ENCODE results near the gene SLC8A3.

The SLC8A3 gene

DNA sequence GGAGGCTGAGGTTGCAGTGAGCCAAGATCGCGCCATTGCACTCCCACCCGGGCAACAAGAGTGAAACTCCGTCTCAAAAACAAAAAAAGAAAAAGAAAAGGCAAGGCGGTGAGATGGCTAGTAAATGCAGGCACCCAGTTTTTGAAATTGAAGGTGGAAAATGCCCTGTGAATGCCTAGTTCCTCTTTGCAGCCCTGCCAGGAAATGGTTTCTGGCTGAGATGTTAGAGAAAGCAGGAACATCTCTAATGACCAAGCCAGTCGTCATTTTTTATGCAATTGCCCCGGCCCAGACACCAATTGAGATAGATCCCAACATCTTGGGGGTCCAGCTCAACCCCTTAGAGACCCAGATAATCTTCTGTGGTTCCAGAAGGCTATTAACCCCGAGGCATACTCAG, 17.0 kb downstream of the SLC8A3 start:
- DNase-seq = no peak

DNA sequence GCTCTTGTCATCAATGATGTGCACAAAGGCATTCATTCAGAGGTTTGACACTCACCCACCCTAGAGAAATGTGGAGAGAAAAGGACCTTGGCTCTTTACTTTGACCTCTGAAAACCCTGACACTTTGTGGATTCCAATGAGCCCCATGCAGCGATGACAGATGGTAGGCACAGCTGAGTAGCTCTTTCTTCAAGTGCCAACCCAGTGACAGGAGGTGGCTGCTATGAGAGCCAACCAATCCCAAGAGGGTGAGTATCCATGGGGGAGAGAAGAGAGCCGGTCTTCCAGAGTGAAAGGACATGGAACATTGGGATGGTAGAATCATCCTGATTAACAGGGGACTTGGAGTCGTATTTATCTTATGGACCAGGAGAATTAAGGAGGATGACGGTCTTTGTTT, 17.8 kb downstream of the SLC8A3 start:
- DNase-seq = no peak

DNA sequence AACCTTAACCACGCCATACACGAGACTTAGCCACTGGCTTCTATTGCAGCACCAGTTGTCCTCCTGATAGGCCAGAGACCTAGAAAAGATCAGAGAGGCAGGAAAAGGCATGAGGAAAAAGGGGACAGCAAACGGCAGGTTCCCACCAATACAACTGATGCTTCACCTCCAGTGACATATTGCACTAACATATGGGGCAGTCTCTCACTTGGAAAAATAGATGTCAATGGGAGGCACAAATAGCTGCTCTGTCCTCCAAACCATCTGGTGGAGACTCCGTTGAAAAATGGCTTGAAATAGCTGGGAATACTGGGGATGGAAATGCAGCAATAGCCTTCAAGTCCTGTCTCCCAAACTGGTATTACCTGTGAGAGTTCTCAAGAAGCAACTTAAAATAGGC, 20.3 kb downstream of the SLC8A3 start:
- DNase-seq = no peak

DNA sequence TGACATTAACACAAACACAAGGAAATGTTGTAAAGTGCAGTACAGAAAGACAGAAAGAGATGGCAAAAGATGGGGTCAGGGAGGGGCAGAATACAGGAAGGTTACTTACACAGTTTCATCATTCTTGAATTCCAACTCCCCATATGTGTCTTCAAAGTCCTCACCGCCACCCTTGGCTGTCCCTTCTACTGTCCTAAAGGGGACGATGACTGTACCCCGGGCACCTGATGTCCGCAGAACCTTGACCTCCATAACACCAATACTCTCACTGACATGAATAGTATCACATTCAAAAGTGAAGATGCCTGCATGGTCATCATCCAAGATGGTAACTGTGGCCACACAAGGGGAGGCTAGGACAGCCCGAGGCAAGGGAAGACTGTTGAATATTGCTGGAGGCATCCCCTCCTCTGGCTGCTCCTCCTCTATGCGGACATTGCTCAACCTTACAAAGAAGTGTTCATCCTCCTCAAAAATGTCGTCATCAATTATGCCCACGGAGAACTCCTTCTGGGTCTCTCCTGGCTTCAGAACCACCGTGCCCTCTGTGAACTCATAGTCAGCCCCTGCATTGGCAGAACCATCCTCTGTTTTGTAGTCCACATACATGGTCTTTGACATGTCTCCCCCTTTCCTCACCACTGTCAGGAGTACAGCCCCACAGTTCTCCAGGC, 22.1 kb downstream of the SLC8A3 start:
- no peak for DNase-seq

DNA sequence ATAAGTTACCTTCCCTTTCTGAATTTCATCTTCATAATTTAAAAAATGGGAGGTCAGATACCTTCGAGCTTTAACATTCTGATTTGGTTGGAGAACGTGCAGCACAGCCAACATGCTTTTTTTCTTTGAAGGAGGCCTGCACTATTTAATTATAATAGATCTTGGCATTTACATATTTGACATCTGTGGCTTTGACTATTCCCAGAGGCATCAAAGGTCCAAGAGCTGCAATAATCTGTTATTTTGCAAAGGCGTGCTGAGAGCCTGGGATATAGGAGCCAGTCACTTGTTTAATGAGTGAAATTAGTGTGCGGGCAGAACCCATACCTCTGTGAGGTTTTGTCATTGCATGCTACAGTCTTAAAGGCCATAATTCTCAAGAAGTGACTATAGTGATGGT, 26.4 kb downstream of the SLC8A3 start:
- no peak for DNase-seq

DNA sequence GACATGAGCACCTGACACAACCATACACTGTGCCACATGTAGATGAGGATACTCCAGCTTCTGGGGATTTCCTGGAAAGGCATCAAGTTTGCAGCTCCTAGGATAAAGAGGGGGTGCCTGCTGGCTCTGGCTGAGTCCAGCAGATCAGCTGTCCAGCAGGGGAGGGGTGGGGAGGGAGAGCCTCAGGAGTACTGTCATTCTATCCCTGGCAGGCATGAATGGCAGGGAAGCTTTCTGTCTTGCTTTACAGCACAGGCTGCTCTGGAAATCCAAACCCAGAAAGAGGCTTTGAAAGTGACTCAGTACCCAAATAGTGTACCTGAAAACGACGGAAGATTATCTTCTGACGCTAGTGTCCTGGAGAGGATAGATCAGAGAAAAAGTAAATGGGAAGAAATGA, 32.2 kb downstream of the SLC8A3 start:
- DNase-seq = no peak

DNA sequence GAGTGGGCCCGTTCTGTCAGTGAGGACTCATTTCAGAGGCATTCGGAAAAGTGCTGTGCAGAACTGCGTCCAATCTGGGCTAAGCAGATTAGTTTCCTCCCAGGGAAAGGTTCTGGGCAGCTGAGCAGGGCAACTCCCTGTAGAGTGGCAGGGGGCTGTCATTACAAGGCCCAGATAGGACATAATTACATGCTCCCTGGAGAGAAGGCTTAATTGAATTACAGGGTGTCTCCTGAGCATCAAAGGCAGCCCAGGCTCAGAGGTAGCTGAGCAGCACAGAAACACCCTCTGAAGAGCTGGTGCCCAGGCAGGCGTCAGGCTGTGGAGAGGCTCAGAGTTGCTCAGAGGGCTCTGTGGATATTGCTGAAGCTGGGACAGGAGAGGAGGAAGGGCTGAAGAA, 36.0 kb downstream of the SLC8A3 start:
- no peak for DNase-seq

DNA sequence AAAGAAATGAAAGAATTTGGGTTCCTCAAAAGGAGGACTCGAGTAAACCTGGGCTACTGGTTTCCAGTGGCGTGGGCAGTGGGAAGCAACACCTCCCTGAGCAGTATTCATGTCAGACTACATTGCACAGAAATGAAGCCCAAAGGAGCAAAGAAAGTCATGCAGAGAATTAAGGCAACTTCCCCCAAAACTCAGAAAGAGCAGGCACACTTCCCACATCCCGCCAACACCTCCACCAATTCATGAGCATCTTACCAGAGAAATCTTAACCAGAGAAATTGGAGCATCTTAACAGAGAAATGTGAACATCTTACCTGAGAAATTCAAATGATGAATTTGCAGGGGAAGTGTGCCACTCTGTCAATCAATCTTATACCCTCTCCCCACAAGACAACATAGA, 36.7 kb downstream of the SLC8A3 start:
- DNase-seq = no peak

DNA sequence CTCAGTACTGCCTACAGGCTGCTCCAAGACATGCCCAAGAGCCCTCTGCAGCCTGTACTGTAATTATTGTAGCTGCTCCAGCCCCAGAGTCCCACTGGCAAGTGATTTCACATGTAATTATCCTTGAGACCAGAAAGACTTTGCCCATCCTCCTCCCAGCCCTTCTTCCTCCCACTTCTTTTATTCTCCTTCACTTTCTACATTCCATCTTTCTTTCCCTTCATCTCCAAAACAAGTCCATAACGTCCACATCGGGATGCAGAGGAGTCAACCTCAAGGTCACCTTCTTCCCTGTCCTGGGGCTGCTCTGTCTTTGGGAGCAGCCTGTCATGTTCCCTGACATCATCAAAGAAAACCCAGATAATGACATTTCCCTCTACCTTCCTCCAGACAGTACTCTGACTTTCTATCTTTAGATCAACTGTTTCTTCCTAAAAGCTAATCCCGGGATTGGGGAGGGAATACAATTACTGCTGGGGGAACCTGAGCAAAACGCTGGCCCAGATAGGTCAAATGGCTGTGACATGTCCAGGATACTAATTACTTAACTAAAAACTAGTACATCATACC, 39.1 kb downstream of the SLC8A3 start:
- DNase-seq = no peak

DNA sequence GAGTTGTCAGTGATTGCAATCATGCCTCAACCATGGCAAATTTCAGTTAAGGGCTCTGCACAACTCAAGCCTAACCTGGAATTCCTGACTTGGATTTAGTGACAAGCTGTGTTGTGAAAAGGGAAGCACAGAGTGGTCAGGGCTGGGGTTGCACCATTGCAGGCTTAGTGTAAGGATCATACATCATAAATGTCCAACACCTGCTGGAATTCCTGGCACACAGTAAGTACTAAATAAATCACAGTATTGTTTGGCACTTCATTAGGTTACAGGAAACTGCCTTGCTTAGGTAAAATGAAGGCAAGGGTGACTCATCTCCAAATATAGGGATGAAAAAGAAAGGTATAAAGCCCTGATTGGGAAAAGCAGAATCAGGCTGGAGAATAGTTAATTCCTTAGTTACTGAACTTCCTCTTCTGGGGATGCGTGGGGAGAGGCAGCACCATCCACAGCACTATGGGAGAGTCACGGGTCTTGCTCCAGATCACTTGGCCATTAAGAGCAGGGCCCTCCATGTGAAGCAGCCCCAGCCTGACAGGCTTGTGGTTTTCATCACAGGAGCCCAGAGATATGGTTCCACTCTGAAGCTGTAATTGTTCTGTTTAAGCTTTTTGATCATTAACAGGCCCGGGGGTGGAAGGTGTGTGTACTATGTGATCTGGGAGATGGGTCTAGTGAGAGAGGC, 39.7 kb downstream of the SLC8A3 start:
- no peak for DNase-seq

DNA sequence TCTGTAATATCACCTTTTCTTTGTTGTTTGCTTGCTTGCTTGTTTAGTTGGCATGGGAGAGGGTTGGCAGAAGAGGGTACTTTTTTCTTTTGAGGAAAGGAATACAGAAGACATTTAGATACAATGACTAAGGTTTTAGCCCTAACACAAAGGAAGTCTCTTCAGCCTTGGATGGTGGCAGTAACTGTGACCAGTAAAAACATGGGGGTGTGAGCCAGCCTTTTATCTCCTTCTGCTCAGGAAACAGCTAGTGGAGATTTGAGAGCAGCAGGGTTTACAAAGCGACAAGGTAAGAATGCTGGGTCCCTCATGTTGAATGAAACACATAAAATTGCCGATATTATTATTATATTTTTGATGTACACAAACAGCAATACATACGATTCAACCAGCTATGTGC, 40.4 kb downstream of the SLC8A3 start:
- no peak for DNase-seq

DNA sequence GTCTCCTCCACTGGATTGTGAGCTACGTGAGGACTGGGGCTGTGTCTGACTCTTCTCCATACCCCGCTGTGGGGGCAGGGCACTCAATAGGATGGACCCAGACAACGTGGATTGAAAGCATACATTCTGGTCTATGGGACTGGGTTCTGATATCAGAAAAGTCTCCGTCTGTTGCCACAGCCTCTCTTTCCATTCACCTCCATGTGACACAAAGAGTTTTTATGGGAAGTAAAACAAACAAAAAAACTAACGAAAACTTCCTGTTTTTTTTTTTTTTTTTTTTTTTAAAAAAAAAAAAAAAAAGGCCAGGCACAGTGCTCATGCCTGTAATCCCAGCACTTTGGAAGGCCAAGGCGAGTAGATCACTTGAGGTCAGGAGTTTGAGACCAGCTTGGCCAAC, 44.7 kb downstream of the SLC8A3 start:
- no peak for DNase-seq

DNA sequence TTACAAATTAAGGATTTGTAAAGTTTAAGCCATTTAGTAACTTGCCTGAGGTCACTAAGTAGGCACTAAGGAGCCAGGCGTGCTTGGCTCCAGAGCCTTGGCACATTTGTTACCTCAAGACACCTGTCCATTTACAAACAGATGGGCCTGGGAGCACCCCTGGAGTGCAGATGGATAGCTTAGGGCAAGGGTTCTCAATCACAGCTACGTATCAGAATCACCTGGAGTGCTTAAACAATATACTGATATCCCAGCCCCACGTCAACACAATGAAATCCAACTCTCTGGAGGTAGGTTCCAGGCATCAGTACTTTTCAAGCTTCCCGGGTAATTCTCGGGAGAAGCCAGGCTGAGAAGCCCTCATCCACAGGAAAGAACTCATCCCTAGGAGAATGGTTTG, 45.4 kb downstream of the SLC8A3 start:
- no peak for DNase-seq

DNA sequence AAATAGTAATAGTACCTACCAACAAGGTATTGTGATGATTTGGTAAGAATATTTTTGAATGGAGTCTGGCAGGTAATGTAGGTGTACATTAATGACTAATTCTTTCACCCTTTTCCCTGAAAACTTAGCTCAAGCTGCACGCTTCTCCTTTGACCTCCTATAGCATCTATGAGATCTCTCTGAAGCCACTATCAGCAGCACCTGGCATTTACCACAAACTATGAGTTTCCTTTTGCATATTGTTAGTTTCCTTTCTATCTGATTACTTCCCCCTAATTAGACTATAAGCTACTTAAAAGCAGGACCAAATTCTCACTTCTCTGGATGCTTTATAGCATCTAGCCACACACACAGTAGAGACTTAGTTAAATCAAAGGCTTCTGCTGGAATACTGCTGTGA, 48.1 kb downstream of the SLC8A3 start:
- no peak for DNase-seq

DNA sequence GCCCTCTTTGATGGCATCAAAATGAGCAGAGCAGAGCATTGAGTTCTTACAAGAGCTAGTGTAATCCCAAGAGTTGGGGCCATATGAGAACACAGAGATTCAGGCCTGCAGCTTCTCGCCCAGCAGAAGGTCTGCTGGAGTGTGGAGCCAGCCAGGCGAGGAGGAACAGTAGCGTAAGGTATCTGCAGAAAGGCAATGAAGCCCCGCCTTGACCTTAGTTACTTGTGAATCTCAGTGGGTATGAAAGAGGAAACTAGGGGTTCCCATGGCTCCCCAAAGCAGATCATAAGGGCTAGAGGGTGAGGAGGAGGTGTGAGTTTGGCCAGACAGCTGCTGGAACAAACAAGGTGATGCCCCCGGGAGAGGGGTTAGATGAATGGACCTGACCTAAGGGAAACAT, 49.4 kb downstream of the SLC8A3 start:
- no peak for DNase-seq

DNA sequence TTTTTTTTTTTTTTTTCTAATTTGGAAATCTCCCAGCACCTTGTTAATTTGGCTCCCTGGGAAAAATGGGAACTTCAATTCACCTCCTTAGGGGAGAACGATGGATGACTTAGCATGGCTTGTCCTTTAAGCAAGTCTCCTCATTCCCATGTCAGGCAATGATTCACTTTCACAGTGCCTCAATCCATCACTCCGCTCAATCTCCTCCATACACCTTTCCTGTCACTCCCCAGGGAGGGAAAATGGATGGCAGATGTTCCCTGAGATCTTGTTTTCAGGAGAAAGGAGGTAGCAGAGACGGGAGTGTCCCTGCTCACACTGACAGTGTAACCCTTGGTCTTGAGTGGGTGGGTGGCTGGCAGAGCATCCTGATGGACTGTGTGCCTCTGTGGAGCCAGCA, 51.0 kb downstream of the SLC8A3 start:
- no peak for DNase-seq

DNA sequence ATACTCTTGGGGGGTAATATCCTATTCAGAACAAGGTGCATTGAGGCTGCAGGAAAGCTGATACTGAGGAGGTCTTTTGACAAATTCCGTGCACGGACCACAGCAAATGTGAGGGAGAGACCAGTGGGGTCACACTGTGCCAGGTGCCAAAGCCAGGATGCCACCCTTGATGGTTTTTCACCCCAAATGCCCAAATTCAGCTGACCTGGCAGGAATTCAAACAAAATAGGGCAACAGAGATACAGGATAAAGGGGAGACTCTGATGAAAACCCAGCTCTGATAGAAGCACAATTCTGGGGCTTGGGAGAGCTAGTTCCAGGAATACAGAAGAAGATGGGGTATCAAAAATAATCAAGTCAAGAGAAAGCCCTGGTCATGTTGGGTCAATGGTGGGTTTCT, 55.3 kb downstream of the SLC8A3 start:
- no peak for DNase-seq

DNA sequence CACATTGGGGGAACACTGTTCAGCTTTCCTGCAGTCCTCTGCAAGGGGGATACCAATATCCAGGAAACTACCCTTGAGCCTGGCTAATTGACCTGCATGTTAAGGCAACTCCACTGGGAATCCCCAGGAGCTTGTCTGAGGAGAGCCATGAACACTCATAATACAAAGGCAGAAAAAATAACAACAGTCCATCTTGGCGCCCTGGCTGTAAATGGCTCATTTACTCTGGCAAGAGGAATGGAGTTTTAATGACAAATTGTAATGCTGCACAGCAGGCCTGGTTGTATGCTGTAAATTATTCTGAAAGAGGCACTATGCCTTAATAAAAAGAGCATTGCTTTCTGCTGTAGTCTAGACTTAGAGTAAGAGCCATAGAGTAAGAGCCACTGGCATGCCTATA, 58.3 kb downstream of the SLC8A3 start:
- no peak for DNase-seq

DNA sequence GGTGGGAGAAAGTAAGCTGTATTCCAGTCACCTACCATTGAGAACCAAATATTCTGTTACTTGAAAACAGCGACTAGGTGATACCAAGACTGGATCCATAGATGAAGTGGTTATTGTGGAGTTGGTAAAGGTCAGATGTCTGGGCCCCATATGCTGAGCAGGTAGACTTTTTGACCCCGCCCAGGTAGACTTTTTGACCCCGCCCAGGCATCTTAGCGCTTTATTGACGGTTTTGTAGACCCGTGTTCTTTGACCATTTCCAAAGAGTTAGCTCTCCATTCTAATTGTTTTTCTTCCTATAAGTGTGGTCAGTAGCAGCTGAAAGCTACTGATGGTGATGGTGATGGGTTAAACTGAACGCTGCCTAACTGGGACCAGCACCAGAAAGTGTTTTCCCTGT, 61.6 kb downstream of the SLC8A3 start:
- DNase-seq = no peak

DNA sequence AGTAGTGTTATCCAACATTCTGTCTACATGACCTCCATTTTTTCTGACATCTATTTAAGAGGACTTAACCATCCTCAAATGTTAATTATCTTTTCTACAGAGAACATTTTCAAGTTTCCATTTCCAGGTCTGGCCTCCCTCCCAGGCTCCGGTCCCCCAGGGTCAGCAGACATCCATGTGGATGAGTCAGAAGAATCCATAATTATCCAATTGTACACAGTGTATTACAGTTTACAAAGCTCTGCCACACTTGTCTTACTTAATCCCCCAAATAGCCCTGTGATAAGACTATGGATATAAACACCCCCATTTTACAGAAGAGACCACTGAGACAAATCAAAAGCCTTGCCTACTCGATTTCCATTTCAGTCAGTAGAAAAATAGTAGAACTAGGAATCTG, 65.0 kb downstream of the SLC8A3 start:
- DNase-seq = no peak

DNA sequence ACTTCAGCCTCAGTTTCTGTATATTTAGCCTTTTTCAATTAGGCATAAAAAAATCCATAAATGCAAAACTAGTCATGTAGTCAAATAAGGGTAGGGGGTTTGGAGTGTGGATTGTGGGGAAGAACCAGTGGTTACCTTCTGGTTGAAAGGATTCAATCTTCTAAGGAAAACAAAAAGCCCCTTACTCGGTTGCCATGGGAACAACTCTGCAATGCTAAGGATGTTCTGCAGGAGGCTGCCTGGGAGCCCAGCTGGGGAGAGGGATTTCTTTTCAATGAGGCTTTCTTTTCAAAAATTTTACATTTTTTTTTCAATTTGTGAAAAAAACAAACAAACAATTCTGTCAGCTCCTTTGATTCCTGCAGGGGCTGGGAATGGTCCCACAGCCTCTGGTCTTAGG, 67.2 kb downstream of the SLC8A3 start:
- no peak for DNase-seq

DNA sequence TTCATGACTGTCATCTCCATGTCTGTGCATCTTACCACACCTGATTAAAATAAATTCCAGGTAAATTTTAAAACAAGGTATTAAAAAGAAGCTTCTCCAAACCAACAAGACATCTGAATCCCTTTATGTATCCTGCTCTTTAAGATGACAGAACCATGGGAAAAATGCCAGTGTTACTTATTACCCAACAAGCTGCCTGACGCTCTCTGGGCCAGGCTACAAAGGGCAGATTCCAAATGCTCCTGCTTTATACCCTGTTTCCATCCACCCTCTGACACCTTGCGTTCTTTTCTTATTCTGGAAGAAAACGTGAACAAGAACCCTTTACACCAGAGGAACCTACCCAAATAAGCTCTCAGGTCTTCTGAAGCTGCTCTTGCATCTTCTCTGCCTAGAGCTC, 70.7 kb downstream of the SLC8A3 start:
- no peak for DNase-seq

DNA sequence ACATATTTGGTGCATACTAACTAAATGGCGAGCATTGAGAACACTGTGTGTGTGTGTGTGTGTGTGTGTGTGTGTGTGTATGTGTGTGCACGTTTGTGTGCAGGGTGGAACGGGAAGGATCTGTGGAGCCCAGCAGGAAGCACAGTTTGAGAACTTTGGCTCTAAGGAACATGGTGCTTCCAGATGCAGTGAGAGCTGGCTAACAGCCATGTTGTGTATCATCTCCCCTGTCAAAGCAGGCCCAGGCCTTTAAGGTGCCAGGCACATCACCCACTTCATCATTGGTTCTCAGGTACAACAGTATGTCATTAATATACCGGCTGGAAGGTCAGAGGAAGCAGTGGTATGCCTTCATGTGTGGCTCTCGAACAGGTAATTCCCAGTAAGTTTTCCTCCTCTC, 72.5 kb downstream of the SLC8A3 start:
- DNase-seq = no peak

DNA sequence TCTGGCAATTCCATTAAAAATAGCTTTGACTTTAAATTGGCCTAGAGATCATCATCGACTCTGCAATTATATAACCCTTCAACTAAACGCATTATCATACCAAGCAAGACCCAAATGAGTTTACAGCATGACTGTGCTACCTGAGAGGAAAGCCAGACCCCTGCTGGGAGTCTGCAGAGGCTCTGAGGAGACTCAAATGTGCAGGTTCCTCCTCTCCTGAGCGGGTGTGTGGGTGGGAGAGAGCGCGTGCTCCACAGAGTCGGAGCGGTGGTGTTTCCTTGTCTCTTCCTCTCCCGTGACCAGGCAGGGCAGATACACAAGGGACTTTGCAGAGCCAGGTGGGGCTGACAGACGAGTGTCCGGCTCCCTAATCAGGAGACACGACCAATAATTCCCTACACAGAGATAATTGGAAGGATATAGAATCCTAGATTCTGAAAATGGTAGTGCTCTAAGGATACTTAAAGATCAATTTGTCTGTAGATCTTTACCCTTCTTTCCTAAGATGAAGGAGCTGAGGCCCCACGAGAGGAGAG, 74.1 kb downstream of the SLC8A3 start:
- no peak for DNase-seq

DNA sequence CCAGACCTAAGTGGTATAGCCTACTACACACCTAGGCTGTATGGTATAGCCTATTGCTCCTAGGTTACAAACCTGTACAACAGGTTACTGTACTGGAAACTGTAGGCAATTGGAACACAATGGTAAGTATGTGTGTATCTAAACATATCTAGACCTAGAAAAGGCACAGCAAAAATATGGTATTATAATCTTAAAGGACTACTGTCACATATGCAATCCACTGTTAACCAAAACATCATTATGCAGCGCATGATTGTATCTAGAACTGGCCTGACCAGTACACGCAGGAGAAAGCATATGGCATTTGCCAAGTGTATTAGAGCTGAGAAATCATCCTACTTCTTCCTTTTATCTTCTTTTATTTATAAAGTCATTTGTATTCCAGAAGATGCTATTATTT, 75.5 kb downstream of the SLC8A3 start:
- no peak for DNase-seq
